ENCODE results near the gene RRAS.

GRCh38 chr19:49684983-49685553, 45.1 kb upstream of the RRAS start:
- no peak for TF ChIP-seq CTCF (IDR thresholded peaks at IDR 0.05)
- no peak for TF ChIP-seq POLR2A (IDR thresholded peaks at IDR 0.05)

Measured in thyroid gland (tissue), 4 donors.